ENCODE measurements around the gene KIF13A.

The KIF13A gene

DNA sequence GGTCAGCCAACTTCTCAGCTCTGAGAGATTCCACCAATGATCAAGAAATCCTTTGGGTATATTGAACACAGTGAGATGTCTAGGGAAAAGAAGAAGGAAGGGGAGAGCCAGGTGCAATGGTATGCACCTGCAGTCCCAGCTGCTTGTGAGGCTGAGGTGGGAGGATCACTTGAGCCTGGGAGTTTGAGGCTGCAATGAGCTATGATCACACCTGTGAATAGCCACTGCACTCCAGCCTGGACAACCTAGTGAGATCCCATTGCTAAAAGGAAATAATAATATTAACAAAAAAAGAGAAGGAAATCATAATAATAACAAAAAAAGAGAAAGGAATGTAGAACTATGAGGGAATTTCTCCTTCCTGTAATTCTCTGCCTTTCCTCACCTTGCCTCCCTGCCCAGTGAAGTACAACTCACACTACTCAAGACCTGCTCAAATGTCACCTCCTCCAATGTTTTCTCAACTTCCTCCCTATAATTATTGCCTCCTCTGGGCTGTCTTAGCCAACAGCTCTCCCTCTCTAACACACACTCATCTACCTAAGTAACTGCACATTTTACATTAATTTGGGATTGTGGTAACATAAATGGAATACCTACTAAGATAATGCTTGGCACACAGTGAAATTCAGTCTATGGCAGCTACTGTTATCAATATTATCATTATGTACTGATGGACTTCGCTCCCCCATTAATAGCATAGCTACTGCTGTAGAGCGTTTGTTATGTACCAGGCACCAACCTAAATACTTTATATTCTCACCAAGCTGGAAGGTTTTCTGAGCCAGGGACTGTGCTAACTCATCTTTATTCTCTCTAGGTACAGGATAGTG is 103.6 kb downstream of the KIF13A start:
- no peak overlapping the region for H3K27ac ChIP-seq
- TF ChIP-seq CTCF (IDR thresholded peaks at IDR 0.05): no peak
- TF ChIP-seq ZFX (IDR thresholded peaks at IDR 0.05; ENCODE audit: borderline replicate concordance): no peak

DNA sequence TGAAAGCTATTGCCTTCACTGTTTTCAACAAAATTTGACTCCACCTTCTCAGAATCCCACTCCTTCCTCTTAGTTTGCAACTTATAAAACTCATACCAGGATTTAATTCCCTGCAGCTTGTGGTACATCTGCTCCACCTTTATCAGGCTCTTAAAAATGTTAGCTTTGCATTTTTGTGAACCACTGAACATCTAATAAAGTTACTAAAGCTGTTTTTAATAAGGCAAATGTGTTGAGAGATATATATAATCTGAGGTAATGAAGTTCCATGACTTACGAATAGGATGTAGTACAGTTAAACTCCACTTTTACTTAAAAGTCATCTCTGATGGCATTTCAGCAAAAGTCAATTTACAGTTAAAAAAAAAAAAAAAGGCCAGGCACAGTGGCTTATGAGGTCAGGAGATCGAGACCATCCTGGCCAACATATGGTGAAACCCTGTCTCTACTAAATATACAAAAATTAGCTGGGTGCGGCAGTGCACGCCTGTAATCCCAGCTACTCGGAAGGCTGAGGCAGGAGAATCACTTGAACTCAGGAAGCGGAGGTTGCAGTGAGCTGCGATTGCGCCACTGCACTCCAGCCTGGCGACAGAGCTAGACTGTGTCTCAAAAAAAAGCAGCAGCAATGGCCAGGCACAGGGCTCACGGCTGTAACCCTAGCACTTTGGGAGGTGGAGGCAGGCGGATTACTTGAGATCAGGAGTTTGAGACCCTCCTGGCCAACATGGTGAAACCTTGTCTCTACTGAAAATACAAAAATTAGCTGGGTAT is 106.2 kb downstream of the KIF13A start:
- TF ChIP-seq CTCF (IDR thresholded peaks at IDR 0.05): no peak
- TF ChIP-seq ZFX (IDR thresholded peaks at IDR 0.05; ENCODE audit: borderline replicate concordance): no peak
- H3K27ac ChIP-seq: no peak overlapping the region

DNA sequence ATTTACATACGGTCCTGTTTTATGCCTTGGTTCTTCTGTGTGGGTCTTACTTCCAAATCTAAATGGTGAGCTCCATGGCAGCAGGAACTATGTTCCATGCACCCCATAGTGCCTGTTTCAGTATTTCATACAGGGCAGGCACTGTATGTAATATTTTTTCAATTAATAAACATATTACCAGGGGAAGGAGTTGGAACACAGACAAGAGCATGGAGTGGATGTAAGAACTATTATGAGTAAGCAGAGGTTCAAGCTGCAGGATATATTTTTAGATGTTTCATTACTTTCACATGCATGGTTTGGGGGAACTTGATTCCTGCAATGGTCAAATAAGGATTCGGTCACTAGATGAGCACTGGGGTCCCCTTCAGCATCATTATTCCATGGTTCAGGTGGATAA is 108.3 kb downstream of the KIF13A start:
- no peak for TF ChIP-seq CTCF (IDR thresholded peaks at IDR 0.05)
- TF ChIP-seq ZFX (IDR thresholded peaks at IDR 0.05; ENCODE audit: borderline replicate concordance): no peak
- H3K27ac ChIP-seq: no peak overlapping the region

DNA sequence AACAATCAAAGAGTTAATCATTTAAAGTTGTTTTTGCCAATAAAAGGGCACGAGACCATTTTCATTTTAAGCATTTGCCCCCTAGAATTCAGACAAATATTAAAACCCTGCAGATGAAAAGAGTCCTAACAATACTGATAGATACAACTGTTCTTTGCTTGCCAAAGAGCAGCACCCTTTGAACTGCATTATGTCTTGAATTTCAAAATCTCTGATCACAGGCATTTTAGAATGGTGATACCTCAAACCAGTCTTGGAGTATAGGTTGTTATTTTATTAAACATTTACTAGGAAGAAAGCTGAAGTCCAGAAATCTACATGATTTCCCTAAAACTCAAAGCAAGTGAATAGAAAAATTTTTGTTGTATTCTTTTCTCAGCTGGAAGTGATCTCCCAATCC is 108.7 kb downstream of the KIF13A start:
- H3K27ac ChIP-seq: no peak overlapping the region
- TF ChIP-seq ZFX (IDR thresholded peaks at IDR 0.05; ENCODE audit: borderline replicate concordance) (no peak), CTCF (IDR thresholded peaks at IDR 0.05) (no peak)

DNA sequence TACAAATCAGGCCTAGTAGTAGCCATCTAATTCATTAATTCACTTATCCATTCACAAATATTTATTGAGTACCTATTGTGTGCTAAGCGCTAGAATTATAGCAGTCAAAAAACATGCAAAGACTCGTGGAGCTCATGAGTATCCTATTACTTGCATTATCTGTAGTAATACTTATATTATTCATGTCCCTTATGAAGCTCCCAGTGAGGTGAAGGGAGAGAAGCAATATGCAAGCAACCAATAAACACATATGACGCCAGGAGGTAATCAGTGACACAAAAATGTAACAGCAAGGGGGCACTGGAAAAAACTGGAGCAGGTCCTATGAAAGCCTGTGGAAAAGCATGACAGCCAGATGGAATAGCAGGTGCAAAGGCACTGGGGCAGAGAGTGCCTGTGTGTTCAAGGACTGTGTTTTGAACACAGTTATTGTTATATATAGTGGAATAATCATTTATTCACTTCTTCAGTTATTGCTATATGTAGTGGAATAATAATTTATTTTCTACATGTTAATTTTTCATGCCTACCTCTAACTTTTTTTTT is 109.5 kb downstream of the KIF13A start:
- TF ChIP-seq ZFX (IDR thresholded peaks at IDR 0.05; ENCODE audit: borderline replicate concordance) (no peak), CTCF (IDR thresholded peaks at IDR 0.05) (no peak)
- H3K27ac ChIP-seq: no peak overlapping the region

GRCh38 chr6:17877196-17877894 is 110.1 kb downstream of the KIF13A start:
- H3K27ac ChIP-seq: no peak overlapping the region

More at GRCh38 chr6:17877196-17877894, 110.1 kb downstream of the KIF13A start:
- TF ChIP-seq CTCF (IDR thresholded peaks at IDR 0.05): no peak
- TF ChIP-seq ZFX (IDR thresholded peaks at IDR 0.05; ENCODE audit: borderline replicate concordance): no peak

Data from 22Rv1 (cell line).